Pancreas (tissue), 10 donors: ENCODE measurements around the gene NCK2. TPM values are rescaled to one million over a fixed set of nuclear protein-coding genes. Genes with fewer than 3 reads are reported as not detected.

Experiments
- ATAC-seq, 4 donors: fragments of 200-7000 bp; cut with Tn5 transposase; one replicate each; pipeline versions ENCODE4 v1.8.0 to v1.9.1; 2020; ENCODE audit warnings: mild to moderate bottlenecking in 4 of 4, moderate library complexity in 4 of 4
- DNase-seq, 6 donors: peaks; one replicate each; pipeline ENCODE4 v3.0.0-alpha.2; 2020
- FAIRE-seq: peaks from 2 replicates; lab custom pipeline; 2012; peaks lifted over from hg19 to GRCh38; lab: Jason Lieb, UNC
- H3K27ac ChIP-seq, 4 donors: fragments of 200-600 bp; sonication (generic); 1 replicate in 3 of 4; 2 replicates in 1 of 4; pipeline versions ENCODE4 v1.5.0 to v1.8.0; 2020
- H3K27me3 ChIP-seq, 4 donors: fragments of 200-600 bp; one replicate each; pipeline ENCODE4 v1.8.0; 2021
- H3K36me3 ChIP-seq, 3 donors: fragments of 200-600 bp; sonication (generic) in 1 of 3; one replicate each; pipeline versions ENCODE4 v1.5.0 to v1.8.0; 2020 to 2021
- H3K4me1 ChIP-seq, 3 donors: fragments of 200-600 bp; one replicate each; pipeline ENCODE4 v1.8.0; 2021
- H3K4me3 ChIP-seq, 4 donors: fragments of 200-600 bp; sonication (generic) in 2 of 4; one replicate each; pipeline versions ENCODE4 v1.5.0 to v1.8.0; 2020 to 2021
- H3K9me3 ChIP-seq, 4 donors: fragments of 200-600 bp; one replicate each; pipeline ENCODE4 v1.8.0; 2021
- CTCF ChIP-seq, 4 donors: fragments of 200-600 bp; sonication (generic) in 3 of 4; IDR thresholded peaks; one replicate each; pipeline versions ENCODE4 v1.5.0 to v1.8.0; 2021; ENCODE audit warnings: antibody characterized with exemption in 4 of 4
- WGBS, 2 donors: extraction: QIAGEN DNeasy Blood & Tissue Kit; methylation state at CpG; one replicate each; pipeline ENCODE4 v1.1.7; 2013; 5-methylcytosine and 5-hydroxymethylcytosine counted together
- intact Hi-C, 3 donors: fragments of 100-400 bp; cut with DNase I; formaldehyde crosslinking; loops; one replicate each; pipeline versions ENCODE4 v1.11.1 to v1.14.2; 2022
- polyA plus RNA-seq, 2 donors: library from polyadenylated mRNA; stranded (reverse); fragments of 200-250 nt; gene quantifications; one replicate each; pipeline ENCODE4 v1.2.3, GENCODE V29; 2013
- total RNA-seq, 6 donors: library from RNA; stranded (reverse); fragmentation: NEBNext Ultra II Directional in 4 of 6; extraction: Animal tissue kit (Norgen Biotek cat#: 25700) in 4 of 6; gene quantifications; one replicate each; pipeline versions ENCODE4 v1.2.1 to v1.2.4, GENCODE V29; 2021 to 2023
- donor health status: healthy with polysubstance abuse.
- donor health status: DM: no; HTN: no; CAD: no; lungs with moderate emphysema.
- donor health status: DM: no; HTN: no; CAD: no.
- donor health status: control.
- donor health status: control.
- donor health status: Bipolar disorder and iron deficiency.
- donor health status: DM: yes; HTN: yes; CAD: no.
- donor health status: DM: no; HTN: no; CAD: no.
- donor health status: DM: no; HTN: no; CAD: no.
- donor health status: DM: yes; HTN: yes; CAD: no.

Gene NCK2
- total and polyA plus RNA-seq, 8 donors, result 28.4 to 57.6 (median 31.2) TPM

- Histone ChIP-seq H3K27me3 (no peaks in the 10 kb centered on the region), H3K4me3 (no peak overlapping the region), H3K4me1 (no peaks in the 10 kb centered on the region), H3K27ac (no peak overlapping the region), H3K9me3 (no peaks in the 10 kb centered on the region), H3K36me3 (no peaks in the 10 kb centered on the region)
- no peak for TF ChIP-seq CTCF (IDR thresholded peaks at IDR 0.05)
- no peak for FAIRE-seq
- intact Hi-C loops, result no loop called here
- no peak for ATAC-seq
- 89 to 92% methylated on average over 11 of the region's 11 CpGs for WGBS, 2 donors
- DNase-seq, result no peak
These were observed 126.1 kb downstream of the NCK2 start for GRCh38 chr2:105870858-105871257.

GRCh38 chr2:105872142-105872728 lies 127.5 kb downstream of the NCK2 start:
- ATAC-seq, result no peak
- Histone ChIP-seq H3K4me3 (no peak overlapping the region), H3K27me3 (no peaks in the 10 kb centered on the region), H3K36me3 (no peaks in the 10 kb centered on the region), H3K27ac (no peak overlapping the region), H3K9me3 (no peaks in the 10 kb centered on the region), H3K4me1 (peaks cover 0 to 3% (median 2%) of the 10 kb centered on the region in 3 donors)
- no peak for FAIRE-seq
- WGBS, 2 donors, result 94% methylated on average over 14 of the region's 14 CpGs
- intact Hi-C loops, result no loop called here
- no peak for TF ChIP-seq CTCF (IDR thresholded peaks at IDR 0.05)
- DNase-seq, result no peak

GRCh38 chr2:105872830-105873229 lies 128.1 kb downstream of the NCK2 start:
- Histone ChIP-seq H3K27me3 (no peaks in the 10 kb centered on the region), H3K4me1 (peaks cover 0 to 9% (median 6%) of the 10 kb centered on the region in 3 donors), H3K27ac (no peak overlapping the region), H3K9me3 (no peaks in the 10 kb centered on the region), H3K36me3 (no peaks in the 10 kb centered on the region), H3K4me3 (no peak overlapping the region)
- no peak for TF ChIP-seq CTCF (IDR thresholded peaks at IDR 0.05)
- intact Hi-C loops, result no loop called here
- no peak for FAIRE-seq
- no peak for ATAC-seq
- 86 to 91% methylated on average over 7 of the region's 7 CpGs for WGBS, 2 donors
- no peak for DNase-seq

- Histone ChIP-seq H3K9me3 (no peaks in the 10 kb centered on the region), H3K4me3 (no peak overlapping the region), H3K4me1 (peaks cover 0 to 13% (median 9%) of the 10 kb centered on the region in 3 donors), H3K27ac (no peak overlapping the region), H3K27me3 (no peaks in the 10 kb centered on the region), H3K36me3 (no peaks in the 10 kb centered on the region)
- 76 to 81% methylated on average over 5 of the region's 5 CpGs for WGBS, 2 donors
- ATAC-seq (no peak), FAIRE-seq (no peak), DNase-seq (no peak)
- intact Hi-C loops, result no loop called here
- TF ChIP-seq CTCF (IDR thresholded peaks at IDR 0.05), result no peak
These were observed 128.6 kb downstream of the NCK2 start for GRCh38 chr2:105873281-105873680.

GRCh38 chr2:105873721-105874120 lies 129.0 kb downstream of the NCK2 start:
- FAIRE-seq (no peak), ATAC-seq (peak in 3 of 4 donors; percentile 48 to 87 (median 67)), DNase-seq (no peak)
- Histone ChIP-seq H3K4me3 (no peak overlapping the region), H3K9me3 (no peaks in the 10 kb centered on the region), H3K4me1 (peaks cover 0 to 17% (median 9%) of the 10 kb centered on the region in 3 donors), H3K36me3 (no peaks in the 10 kb centered on the region), H3K27ac (no peak overlapping the region), H3K27me3 (no peaks in the 10 kb centered on the region)
- TF ChIP-seq CTCF (IDR thresholded peaks at IDR 0.05), result no peak
- intact Hi-C loops, result no loop called here
- WGBS, 2 donors, result 70 to 73% methylated on average over 8 of the region's 8 CpGs
